Stimulated activated CD4-positive, alpha-beta T cell treated with anti-CD3 and anti-CD28 coated beads, Interleukin-15, amount 100 ng/mL, for 1 hour (primary cell): Measurements from ENCODE around the gene SLC29A4.
"Not testable (repeated sequence)": the region's sequence is repeated elsewhere in the genome, so short reads cannot be mapped to it uniquely, and the experiment has no call there.

Experiments used
- DNase-seq, 2 donors: peaks; one replicate each; pipeline ENCODE4 v3.0.0-alpha.2; 2020; ENCODE audit warnings: low read depth in 1 of 2, low spot score in 1 of 2

Gene SLC29A4

DNA sequence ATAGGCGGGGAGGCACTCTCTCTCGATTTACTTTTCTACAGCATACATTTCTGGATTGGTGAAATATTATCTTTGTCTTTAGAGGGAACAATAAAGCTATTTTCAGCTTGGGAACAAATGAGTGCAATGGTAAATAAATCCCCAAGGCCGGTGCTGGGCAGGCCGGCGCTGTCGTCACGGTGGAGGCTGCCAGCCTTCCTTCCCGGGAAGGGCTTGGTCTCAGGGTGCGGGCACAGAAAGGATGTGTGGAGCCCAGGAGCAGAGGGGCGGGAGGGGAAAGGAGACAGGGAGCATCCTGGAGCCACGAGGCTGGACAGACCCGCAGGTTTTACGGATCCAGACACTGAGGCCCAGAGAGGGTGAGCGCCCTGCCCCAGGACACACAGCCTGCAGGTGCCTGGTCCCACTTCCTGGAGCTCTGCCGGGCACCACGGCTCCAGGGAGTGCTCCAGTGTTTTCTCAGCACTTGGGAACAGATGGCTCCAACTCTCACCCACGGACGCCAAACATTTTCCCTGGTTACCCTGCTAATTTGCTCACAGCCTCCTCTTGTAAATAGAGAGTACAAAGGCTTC is 8.8 kb upstream of the SLC29A4 start:
- not testable (repeated sequence) for DNase-seq

DNA sequence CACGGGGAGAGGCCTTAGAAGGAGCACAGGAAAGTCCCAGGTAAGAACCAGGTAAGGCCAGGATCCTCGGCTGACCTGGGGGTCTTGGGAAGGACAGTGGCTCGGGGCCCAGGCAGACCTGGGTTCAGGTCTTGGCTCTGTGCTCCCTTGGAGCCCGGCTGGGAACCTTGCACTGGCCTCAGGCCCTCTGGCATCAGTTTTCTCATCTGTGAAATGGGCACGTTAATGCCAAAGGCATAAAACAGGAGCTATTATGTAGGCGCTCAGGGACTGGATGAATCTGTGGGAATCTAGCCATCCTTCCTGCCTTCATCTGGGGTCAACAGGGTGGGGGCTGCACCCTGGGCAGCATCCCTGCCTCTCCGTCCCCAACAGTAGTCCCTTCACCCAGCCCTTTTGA is 8.3 kb upstream of the SLC29A4 start:
- DNase-seq, result no peak

DNA sequence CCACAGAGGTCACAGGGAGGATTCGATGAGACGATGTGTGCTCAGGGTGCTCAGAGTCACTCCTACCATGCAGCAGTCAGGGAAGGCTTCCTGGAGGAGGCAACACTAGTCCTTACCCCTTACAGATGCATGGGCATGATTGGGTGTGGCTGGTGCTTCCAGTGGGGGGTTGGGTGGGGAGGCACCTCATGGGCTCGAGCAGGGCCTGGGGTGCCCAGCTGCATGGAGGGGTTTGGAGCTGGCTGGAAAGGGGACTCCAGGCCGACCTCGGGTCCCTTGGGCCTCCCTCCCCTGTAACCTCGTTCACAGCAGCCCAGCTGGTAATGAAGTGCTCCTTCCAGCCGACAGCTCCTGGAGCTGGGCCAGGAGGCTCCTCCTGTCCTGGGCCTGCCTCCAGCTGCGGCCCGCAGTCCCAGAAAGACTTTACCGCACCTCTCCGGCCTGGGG is 7.7 kb upstream of the SLC29A4 start:
- not testable (repeated sequence) for DNase-seq

DNA sequence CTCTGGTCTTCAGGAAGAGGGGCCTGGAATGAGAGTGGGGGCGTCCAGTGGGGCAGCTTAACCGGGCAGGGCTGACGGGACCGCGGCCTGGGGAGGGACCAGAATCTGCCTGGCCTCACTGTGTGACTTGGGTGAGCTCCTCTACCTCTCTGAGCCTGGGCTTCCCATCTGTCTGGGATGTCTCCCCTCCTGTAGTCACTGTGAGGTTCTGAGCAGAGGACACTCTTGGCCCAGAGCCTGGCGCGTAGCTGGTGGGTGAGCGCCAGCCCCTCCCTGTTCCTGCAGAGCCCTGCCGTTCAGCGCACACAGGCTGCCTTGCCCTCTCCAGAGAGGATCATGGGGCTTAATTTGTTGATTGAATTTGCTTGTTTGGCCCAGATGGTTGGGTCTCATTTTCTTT is 7.2 kb upstream of the SLC29A4 start:
- DNase-seq, result not testable (repeated sequence)

DNA sequence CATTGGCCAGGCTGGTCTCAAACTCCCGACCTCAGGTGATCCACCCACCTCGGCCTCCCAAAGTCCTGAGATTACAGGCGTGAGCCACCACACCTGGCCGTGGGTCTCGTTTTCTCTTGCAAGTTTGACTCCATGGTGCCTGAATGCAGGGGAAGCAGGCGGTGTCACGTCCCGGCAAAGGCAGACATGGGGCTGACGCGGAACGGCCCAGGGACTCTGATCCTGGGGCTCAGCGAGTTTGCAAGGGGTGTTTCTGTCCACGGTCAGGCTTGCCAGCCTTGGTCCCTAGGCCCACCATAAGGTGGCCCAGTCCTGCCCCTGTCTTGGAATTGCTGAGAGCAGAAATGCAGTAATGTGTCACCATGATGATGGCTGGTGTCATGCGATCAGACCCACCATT is 6.6 kb upstream of the SLC29A4 start:
- DNase-seq, result not testable (repeated sequence)

DNA sequence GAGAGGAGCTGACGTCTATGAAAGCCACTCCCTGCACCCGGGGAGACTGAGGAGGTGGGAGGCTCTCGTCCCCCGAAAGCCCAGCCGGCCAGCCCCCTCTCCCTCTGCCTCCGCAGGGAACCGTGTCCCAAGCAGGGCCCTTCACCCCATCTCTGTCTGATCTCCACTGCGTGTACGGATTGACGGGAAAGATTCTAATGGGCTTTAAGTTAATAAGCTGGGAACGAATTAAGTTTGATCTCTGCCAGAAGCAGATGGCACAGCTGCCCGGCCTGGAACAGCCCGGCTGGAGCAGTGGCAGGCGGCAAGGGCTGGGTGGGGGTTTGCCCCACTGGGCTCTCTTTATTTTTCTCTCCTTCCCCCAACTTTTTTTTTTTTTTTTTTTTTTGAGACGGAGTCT is 6.1 kb upstream of the SLC29A4 start:
- no peak for DNase-seq

DNA sequence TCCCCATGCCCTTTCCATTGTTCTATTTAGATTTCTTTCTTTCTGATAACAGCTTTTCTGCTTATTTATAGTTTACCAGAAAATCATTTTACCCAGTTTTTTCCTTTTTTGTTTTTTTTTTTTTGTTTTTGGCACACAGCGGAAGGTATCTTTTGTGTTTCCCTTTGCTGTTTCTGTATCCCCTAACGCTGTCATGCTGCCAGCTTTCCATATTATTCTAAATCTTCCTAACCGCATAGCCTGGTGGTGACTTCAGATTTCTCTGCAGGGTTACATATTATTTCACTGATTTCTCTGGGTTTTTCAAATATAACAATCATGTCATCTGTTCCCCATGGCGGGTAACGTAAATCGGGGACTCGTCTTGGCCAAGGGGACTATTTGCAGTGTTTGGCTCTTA is 4.0 kb upstream of the SLC29A4 start:
- DNase-seq, result no peak

DNA sequence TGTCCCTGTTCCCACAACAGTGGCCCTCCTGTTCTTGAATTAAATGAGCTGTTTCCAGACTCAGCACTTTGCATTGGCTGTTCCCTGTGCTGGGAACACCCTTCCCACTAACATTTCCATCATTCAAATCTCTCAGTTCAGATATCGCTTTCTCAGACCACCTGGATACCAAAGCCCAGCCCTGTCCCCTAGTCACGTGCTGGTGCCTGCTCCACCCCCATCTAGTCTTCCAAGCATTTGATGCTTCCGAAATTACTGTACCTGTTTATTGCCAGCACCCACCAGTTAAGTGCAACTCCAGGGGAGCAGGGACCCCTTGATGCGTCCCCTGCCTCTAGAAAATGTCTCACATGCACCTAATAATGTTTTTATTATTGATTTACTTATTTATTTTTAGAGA is 3.0 kb upstream of the SLC29A4 start:
- DNase-seq, result no peak

DNA sequence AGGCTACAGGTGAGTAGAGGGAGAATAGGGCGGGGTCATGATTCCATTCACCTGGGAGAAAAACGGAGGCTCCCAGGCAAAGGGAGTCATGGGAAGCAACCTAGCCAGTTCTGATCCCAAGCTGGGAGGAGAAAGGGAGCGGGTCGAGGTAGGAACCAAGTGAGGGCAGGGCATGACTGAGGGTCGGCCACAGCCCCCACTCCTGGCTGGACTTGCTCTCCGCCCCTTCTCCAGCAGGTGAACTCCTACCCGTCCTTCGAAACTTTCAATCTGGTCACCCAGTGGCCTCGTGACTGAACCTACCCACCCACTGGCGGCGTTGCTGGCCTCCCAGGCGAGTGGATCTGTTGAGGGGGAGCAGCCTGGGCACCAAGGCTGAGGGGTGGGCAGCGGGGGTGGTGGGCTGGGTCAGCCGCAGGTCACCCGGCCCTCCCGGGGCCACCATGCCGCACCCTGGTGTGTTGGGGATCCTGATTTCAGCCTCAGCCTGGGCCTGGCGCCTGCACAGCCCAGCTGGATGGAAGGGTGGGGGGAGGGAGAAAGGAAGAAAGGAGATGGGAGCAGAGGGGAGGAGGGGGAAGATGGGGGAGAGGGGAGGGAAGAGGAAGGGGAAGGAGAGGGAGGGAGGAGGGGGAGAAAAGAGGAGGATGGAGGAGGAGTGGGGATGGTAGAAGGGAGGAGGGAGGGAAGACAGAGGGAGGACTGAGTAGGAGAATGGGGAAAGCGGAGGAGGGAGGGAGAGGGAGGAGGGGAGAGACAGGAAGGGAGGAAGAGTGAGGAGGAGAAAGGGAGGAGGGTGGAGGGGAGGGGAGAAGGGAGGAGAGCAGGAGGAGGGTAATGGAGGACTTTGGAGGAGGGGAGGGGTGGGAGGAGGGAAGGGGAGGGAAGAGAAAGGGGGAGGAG is 894 bp upstream of the SLC29A4 start:
- not testable (repeated sequence) for DNase-seq

DNA sequence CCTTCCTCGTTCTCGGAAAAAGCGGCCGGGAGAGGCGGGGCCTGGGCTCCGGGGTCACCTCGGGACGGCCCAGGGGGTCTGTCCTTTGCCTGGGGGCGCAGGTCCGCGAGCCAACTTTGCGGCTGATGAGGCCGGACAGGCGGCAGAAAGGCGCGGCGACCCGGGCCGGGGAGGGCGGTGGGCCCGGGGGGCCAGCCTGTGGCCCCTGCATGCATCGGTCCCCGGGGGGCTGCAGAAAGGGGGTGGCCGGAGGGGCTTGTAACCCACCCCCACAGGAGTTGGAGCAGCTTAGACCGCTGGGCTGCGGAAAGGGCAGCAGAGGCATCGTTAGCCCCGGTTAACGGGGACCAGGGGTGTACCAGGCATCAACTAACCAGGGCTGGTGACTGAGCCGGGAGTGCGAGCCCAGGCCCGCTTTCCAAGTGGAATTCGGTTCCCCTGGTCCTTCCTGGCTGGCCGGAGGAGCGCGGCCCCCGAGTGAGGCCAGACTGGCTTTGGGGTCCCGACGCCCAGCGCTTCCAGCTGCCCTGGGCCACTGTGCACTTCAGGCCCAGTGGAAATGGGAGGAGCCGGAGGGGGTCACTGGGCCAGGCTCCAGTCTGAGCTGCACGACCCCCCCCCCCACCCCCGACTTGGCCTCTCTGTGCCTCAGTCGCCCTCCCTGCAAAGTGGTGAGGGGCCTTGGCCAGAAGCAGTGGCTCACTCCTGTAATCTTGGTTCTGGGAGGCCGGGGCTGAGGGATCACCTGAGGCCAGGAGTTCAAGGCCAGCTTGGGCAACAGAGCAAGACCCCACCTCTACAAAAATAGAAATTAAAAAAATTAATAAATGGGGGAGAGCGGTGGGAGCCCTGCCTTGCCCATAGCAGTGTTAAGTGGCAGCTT is 919 bp downstream of the SLC29A4 start:
- no peak for DNase-seq

DNA sequence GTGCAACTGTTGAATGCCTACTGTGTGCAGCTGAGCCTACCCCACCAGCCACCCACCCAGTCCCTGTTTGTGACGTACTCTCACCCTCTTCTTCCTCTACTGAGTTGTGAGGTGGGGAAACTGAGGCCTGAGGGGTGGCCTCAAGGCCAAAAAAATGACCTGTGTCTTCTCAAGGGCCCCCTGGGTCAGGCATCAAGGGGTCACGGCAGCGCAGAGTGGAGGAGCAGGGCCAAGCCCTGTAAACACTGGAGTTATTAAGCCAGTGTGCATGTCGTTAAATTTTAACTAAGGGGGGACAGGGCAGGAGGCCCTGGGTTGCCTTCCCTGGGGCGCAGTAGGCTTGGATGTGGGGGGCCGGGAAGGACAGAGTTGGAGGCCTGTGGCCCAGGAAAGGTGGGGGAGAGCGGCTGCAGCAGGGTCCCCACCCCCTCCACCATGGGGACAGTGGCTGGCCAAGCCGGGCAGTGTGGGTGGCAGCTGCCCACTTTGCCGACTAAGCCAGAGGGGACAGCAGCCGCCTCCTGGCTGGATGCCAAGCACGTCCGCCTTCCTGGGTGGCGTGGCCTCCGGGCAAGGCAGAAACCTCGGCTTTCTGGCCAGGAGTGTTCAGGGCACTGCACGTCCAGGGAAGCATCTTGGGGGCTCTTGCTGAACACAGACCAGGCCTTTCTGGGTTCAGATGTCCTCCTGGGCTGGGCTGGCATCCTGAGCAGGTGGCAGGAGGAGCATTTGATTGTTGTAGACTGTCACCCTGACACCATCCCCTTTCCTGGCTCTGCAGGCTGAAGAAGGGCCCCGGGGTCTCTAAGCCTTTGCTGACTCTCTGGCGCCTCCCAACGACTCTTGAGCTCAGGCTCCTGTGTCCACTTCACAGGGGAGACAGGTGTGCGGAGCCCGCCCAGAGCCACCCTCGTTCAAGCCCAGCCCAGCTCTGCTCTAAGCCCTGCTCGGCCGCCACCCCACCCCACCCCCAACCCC is 1.9 kb downstream of the SLC29A4 start:
- no peak for DNase-seq

DNA sequence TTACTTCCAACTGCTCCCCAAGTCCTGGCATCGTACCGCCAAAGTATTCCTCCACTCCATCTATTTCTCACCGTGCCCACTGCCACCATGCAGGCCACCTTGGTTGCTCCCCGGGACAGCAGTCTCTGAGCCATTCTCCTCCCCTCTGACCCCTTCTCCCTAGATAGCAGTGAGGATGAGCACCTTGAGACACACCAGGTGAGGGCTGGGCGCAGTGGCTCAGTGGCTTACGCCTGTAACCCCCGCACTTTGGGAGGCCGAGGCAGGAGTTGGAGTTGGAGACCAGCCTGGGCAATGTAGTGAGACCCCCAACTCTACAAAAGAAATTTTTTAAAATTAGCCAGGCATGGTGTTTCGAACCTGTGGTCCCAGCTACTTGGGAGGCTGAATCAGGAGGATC is 4.2 kb downstream of the SLC29A4 start:
- DNase-seq, result no peak

DNA sequence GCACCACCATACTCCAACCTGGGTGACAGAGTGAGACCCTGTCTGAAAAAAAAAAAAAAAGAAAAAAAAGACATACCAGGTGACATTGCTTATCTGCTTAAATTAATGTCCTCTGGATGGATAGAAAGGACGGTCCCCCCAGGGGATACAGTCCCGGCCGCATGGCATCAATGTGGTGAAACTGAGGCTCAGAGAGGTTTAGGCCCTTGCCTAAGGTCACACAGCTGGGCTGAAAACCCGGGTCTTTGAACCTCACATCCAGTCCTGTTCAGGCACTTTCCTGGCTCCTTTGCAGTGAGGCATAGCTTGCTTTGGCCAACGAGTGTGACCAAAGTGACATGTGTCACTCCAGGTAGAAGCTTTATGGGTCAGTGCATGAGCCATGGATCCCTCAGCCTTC is 4.6 kb downstream of the SLC29A4 start:
- not testable (repeated sequence) for DNase-seq

DNA sequence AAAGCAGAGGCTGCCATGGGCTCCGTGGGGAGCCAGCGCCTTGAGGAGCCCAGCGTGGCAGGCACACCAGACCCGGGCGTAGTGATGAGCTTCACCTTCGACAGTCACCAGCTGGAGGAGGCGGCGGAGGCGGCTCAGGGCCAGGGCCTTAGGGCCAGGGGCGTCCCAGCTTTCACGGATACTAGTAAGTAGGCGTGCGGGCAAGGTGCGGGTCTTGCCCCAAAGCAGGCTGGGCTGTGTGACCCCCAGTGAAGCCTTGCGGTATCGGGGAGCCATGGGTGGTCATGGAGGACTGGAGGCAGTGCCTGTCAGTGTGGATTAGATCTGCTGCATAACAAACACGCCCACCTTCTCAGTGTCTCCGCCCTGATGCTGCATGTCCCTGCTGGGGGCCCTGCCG is 5.1 kb downstream of the SLC29A4 start:
- DNase-seq, result no peak

DNA sequence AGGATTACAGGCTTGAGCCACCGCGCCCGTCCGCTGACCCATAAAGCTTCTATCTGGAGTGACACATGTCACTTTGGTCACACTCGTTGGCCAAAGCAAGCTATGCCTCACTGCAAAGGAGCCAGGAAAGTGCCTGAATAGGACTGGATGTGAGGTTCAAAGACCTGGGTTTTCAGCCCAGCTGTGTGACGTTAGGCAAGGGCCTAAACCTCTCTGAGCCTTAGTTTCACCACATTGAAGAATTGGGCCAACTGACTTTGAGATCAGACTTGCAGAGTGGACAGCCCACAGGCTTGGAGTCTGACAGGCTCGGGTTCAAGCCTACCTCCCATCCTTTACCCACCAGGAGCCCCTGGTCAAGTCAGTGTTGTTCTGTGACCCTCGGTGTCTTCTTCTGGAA is 5.8 kb downstream of the SLC29A4 start:
- not testable (repeated sequence) for DNase-seq

DNA sequence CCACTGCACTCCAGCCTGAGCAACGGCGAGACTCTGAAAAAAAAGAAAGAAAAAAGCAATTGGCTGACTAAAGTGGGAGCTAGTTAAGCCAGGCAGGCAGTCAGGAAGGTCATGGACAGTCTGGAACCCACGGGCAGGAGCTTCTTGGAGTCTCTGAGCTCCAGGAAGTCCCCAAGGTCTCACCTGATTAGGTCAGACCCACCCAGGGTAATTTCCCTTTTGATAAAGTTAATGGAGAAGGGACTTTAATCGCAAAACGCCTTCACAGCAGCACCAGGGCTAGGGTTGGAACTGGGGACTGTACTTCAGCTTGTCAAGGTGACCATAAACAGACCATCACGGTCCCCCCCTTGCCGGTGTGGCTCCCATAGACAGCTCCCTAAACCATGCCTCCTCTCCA is 6.6 kb downstream of the SLC29A4 start:
- no peak for DNase-seq

DNA sequence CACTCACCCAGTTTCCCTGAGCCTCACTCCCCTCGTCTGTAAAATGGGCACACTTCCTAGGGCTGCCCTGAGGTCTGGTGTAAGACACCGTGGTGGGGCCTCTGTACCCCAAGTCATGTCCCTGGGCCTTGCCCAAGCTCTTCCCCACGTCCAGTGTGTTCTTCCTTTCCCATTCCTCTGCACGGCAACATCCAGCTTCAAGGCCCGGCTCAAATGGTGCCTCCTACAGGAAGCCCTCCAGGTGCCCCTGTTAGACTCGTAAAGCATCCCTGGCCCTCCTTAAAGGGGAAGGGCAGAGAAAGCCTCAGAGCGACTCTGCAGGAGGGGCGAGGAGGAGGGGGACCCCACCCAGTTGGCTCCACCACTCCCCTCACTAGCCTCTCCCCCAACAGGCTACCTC is 8.6 kb downstream of the SLC29A4 start:
- no peak for DNase-seq

DNA sequence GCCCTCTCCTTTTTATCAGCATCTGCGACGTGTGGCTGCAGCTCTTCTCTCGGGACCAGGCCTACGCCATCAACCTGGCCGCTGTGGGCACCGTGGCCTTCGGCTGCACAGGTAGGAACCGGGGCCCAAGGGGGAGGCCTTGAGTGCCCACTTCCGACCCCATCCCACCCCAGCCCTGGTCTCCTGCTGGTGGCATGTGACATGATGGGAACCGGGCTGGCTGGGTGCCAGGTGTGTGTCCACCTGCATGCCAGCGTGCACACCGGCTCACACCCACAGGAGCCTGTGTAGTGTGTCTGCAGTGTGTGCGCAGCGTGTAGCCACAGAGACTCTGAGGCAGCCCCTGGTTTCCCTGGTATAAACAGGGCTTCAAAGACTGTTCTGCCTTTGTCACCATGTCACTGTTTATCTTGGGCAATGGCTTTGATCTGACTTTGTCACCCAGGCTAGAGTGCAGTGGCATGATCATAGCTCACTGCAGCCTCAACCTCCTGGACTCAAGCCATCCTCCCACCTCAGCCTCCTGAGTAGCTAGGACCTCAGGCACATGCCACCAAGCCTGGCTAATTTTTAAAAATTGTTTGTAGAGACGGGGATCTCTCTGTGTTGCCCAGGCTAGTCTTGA is 9.1 kb downstream of the SLC29A4 start:
- not testable (repeated sequence) for DNase-seq

DNA sequence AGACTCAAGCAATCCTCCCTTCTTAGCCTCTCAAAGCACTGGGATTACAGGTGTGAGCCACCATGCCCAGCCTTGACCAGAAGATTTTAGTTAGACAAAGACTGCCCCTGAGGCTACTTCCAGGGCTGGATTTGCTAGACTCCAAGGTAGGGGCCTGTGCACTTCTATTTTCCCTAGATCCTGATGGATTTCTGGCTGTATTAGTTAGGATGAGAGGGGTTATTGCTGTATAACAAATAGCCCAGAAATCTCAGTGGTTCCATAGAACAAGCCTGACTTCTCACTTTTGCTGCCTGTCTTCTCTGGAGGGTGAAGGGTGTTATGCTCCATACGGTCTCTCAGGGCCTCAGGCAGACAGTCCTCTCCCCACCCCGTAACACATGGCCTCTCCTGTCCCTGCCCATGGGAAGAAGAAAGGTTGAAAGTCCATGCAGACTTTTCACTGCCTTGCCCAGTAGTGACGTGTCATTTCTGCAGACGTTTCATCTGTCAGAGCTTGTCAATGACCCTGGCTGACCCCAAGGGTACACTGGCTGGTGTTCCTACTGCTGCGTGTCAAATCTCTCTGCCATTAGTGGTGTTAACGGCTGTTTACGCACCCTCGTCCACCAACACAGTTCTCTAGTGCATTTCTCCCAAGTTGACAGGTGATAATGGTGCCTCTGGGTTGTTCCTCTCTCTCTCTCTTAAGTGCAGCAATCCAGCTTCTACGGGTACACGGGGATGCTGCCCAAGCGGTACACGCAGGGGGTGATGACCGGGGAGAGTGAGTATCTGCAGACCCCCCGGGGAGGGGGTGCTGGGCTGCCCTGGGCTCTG is 11.6 kb downstream of the SLC29A4 start:
- DNase-seq, result no peak
